Adipocyte (in vitro differentiated cells): ENCODE measurements around the gene ENG.

Source experiments
- DNase-seq: peaks from one replicate; pipeline ENCODE4 v3.0.0-alpha.2; 2015; ENCODE audit warnings: low read depth
- H3K27me3 ChIP-seq: replicated peaks from 2 replicates; pipeline ENCODE4 v1.7.0; 2013; ENCODE audit warnings: mild to moderate bottlenecking, low read length, moderate library complexity; ENCODE audit not compliant: control insufficient read depth, insufficient read depth
- H3K36me3 ChIP-seq: 2 replicates; pipeline ENCODE4 v1.7.0; 2013; ENCODE audit warnings: low read length, mild to moderate bottlenecking, moderate library complexity; ENCODE audit not compliant: control insufficient read depth, insufficient read depth, severe bottlenecking
- H3K4me1 ChIP-seq: 2 replicates; pipeline ENCODE4 v1.7.0; 2013; ENCODE audit warnings: mild to moderate bottlenecking, low read length, moderate library complexity; ENCODE audit not compliant: control insufficient read depth, insufficient read depth
- H3K4me3 ChIP-seq: 2 replicates; pipeline ENCODE4 v1.7.0; 2013; ENCODE audit warnings: mild to moderate bottlenecking, low read length, moderate library complexity
- H3K9ac ChIP-seq: 2 replicates; pipeline ENCODE4 v1.7.0; 2013; ENCODE audit warnings: mild to moderate bottlenecking, low read length, moderate library complexity
- H3K9me3 ChIP-seq: 2 replicates; pipeline ENCODE4 v1.7.0; 2013; ENCODE audit warnings: mild to moderate bottlenecking, low read length, moderate library complexity; ENCODE audit not compliant: control insufficient read depth

ENG gene

GRCh38 chr9:127814619-127815511 is 39.6 kb downstream of the ENG start:
- no peak for DNase-seq
- H3K27me3 ChIP-seq = no peaks in the 10 kb centered on the region
- no peak overlapping the region for H3K9ac ChIP-seq
- H3K36me3 ChIP-seq = peaks cover 93% of the 10 kb centered on the region
- H3K9me3 ChIP-seq = no peaks in the 10 kb centered on the region
- H3K4me1 ChIP-seq = peaks cover 17% of the 10 kb centered on the region
- H3K4me3 ChIP-seq = no peak overlapping the region

- Histone ChIP-seq H3K4me3 (no peak overlapping the region), H3K27me3 (no peaks in the 10 kb centered on the region), H3K9me3 (no peaks in the 10 kb centered on the region), H3K9ac (peak overlapping the region; percentile 1), H3K4me1 (peaks cover 20% of the 10 kb centered on the region), H3K36me3 (peaks cover 93% of the 10 kb centered on the region)
- no peak for DNase-seq
These were observed 40.7 kb downstream of the ENG start for GRCh38 chr9:127813686-127814226.

- DNase-seq = no peak
- H3K9ac ChIP-seq = peak overlapping the region; percentile 1
- H3K36me3 ChIP-seq = peaks cover 93% of the 10 kb centered on the region
- H3K4me1 ChIP-seq = peaks cover 20% of the 10 kb centered on the region
- H3K4me3 ChIP-seq = no peak overlapping the region
- no peaks in the 10 kb centered on the region for H3K9me3 ChIP-seq
- H3K27me3 ChIP-seq = no peaks in the 10 kb centered on the region
These were observed 41.4 kb downstream of the ENG start for GRCh38 chr9:127812936-127813675.

GRCh38 chr9:127812011-127812410 is 42.4 kb downstream of the ENG start:
- Histone ChIP-seq H3K36me3 (peaks cover 93% of the 10 kb centered on the region), H3K27me3 (no peaks in the 10 kb centered on the region), H3K9ac (no peak overlapping the region), H3K9me3 (no peaks in the 10 kb centered on the region), H3K4me3 (no peak overlapping the region), H3K4me1 (peaks cover 12% of the 10 kb centered on the region)
- no peak for DNase-seq

- Histone ChIP-seq H3K9me3 (no peaks in the 10 kb centered on the region), H3K27me3 (no peaks in the 10 kb centered on the region), H3K36me3 (peaks cover 91% of the 10 kb centered on the region), H3K4me3 (no peak overlapping the region), H3K4me1 (peaks cover 13% of the 10 kb centered on the region), H3K9ac (peak overlapping the region; percentile 17)
- no peak for DNase-seq
These were observed 43.9 kb downstream of the ENG start for GRCh38 chr9:127810378-127811187.

- Histone ChIP-seq H3K4me3 (peak overlapping the region; percentile 13), H3K4me1 (peaks cover 15% of the 10 kb centered on the region), H3K9me3 (no peaks in the 10 kb centered on the region), H3K9ac (peak overlapping the region; percentile 49), H3K27me3 (no peaks in the 10 kb centered on the region), H3K36me3 (peaks cover 88% of the 10 kb centered on the region)
- no peak for DNase-seq
These were observed 44.7 kb downstream of the ENG start for GRCh38 chr9:127809540-127810377.

GRCh38 chr9:127809002-127809539 is 45.4 kb downstream of the ENG start:
- Histone ChIP-seq H3K36me3 (peaks cover 86% of the 10 kb centered on the region), H3K4me3 (no peak overlapping the region)
- DNase-seq = no peak

GRCh38 chr9:127808347-127809001 is 46.0 kb downstream of the ENG start:
- no peaks in the 10 kb centered on the region for H3K9me3 ChIP-seq
- DNase-seq = no peak
- no peak overlapping the region for H3K4me3 ChIP-seq

More at GRCh38 chr9:127809002-127809539, 45.4 kb downstream of the ENG start:
- Histone ChIP-seq H3K9me3 (no peaks in the 10 kb centered on the region), H3K4me1 (peaks cover 22% of the 10 kb centered on the region), H3K27me3 (no peaks in the 10 kb centered on the region), H3K9ac (peak overlapping the region; percentile 49)

GRCh38 chr9:127806871-127807270 is 47.6 kb downstream of the ENG start:
- no peak overlapping the region for H3K9ac ChIP-seq
- no peak for DNase-seq
- H3K27me3 ChIP-seq = no peaks in the 10 kb centered on the region
- peaks cover 30% of the 10 kb centered on the region for H3K4me1 ChIP-seq
- no peak overlapping the region for H3K4me3 ChIP-seq
- H3K36me3 ChIP-seq = peaks cover 64% of the 10 kb centered on the region
- no peaks in the 10 kb centered on the region for H3K9me3 ChIP-seq

More at GRCh38 chr9:127808347-127809001, 46.0 kb downstream of the ENG start:
- Histone ChIP-seq H3K27me3 (no peaks in the 10 kb centered on the region), H3K36me3 (peaks cover 80% of the 10 kb centered on the region), H3K9ac (no peak overlapping the region), H3K4me1 (peaks cover 24% of the 10 kb centered on the region)
